Adrenal gland (tissue), 5 donors: ENCODE data around the gene PARP6.

ENCODE experiments used
- CTCF ChIP-seq, 6 experiments: fragments of 450-650 bp in 4 of 6; fragments of 200-600 bp in 2 of 6; sonication (generic) in 1 of 6; IDR thresholded peaks; 1 replicate in 5 of 6; 2 replicates in 1 of 6; pipeline versions ENCODE4 v1.5.1 to v1.8.0; 2016 to 2021; ENCODE audit warnings: antibody characterized with exemption in 6 of 6, mild to moderate bottlenecking in 2 of 6, moderate library complexity in 1 of 6
- POLR2A ChIP-seq, 2 donors: fragments of 450-650 bp; IDR thresholded peaks; one replicate each; pipeline ENCODE4 v1.6.1; 2017; ENCODE audit warnings: antibody characterized with exemption in 2 of 2, mild to moderate bottlenecking in 2 of 2, moderate library complexity in 1 of 2
- donor health status: DM: no; HTN: no; CAD: no.

GRCh38 chr15:72205273-72205672 is 67.1 kb downstream of the PARP6 start:
- no peak for TF ChIP-seq CTCF (IDR thresholded peaks at IDR 0.05)
- no peak for TF ChIP-seq POLR2A (IDR thresholded peaks at IDR 0.05)
